GM13976 (cell line): ENCODE results near the gene SLC5A11.
"Not testable (repeated sequence)": the region's sequence is repeated elsewhere in the genome, so short reads cannot be mapped to it uniquely, and the experiment has no call there.

ENCODE experiments used
- DNase-seq: peaks from one replicate; pipeline ENCODE4 v3.0.0; 2012; ENCODE audit warnings: low spot score
- CTCF ChIP-seq: IDR thresholded peaks from 2 replicates; pipeline ENCODE4 v1.5.1; 2012; ENCODE audit warnings: borderline replicate concordance, mild to moderate bottlenecking; ENCODE audit not compliant: insufficient read depth; ENCODE audit errors: extremely low read depth, missing control alignments, control extremely low read depth
- in situ Hi-C: fragments of 300-500 bp; cut with MboI; formaldehyde crosslinking; loops from one replicate; pipeline ENCODE4 v1.12.0; 2022; ENCODE audit warnings: low sequenced_read_pairs, mixed read lengths, inconsistent platforms; ENCODE audit not compliant: unreplicated experiment

Gene SLC5A11

GRCh38 chr16:24879684-24880083, 33.9 kb downstream of the SLC5A11 start:
- in situ Hi-C loops = no loop called here
- DNase-seq = no peak
- no peak for TF ChIP-seq CTCF

GRCh38 chr16:24883714-24884151, 38.0 kb downstream of the SLC5A11 start:
- TF ChIP-seq CTCF = no peak
- in situ Hi-C loops = no loop called here
- no peak for DNase-seq

- no peak for DNase-seq
- no peak for TF ChIP-seq CTCF
- in situ Hi-C loops = no loop called here
These were observed 41.7 kb downstream of the SLC5A11 start for GRCh38 chr16:24887472-24887871.

- in situ Hi-C loops = no loop called here
- no peak for TF ChIP-seq CTCF
These were observed 45.0 kb downstream of the SLC5A11 start for GRCh38 chr16:24890746-24891145.

GRCh38 chr16:24896439-24896838, 50.7 kb downstream of the SLC5A11 start:
- DNase-seq = no peak
- no peak for TF ChIP-seq CTCF

More at GRCh38 chr16:24890746-24891145, 45.0 kb downstream of the SLC5A11 start:
- DNase-seq = no peak

GRCh38 chr16:24897522-24897921, 51.8 kb downstream of the SLC5A11 start:
- DNase-seq, in situ Hi-C loops: not testable (repeated sequence)

More at GRCh38 chr16:24896439-24896838, 50.7 kb downstream of the SLC5A11 start:
- in situ Hi-C loops = no loop called here

- TF ChIP-seq CTCF = no peak
- in situ Hi-C loops = no loop called here
- no peak for DNase-seq
These were observed 54.5 kb downstream of the SLC5A11 start for GRCh38 chr16:24900230-24900629.
